Liver (tissue), 9 donors: Measurements from ENCODE around the gene PRDX2. TPM values are rescaled to one million over a fixed set of nuclear protein-coding genes. Genes with fewer than 3 reads are reported as not detected.
A peak's percentile ranks its signal among the peaks of the same experiment; 100 is the strongest.
"Not testable (repeated sequence)": the region's sequence is repeated elsewhere in the genome, so short reads cannot be mapped to it uniquely, and the experiment has no call there.

ENCODE experiments used
- DNase-seq: peaks from one replicate; pipeline ENCODE4 v3.0.0-alpha.2; 2017; ENCODE audit warnings: low spot score
- H3K27ac ChIP-seq, 2 donors: one replicate each; pipeline ENCODE4 v1.7.0; 2013; ENCODE audit warnings: inconsistent platforms in 2 of 2, low read length in 2 of 2, control low read depth in 1 of 2, low read depth in 1 of 2, mild to moderate bottlenecking in 1 of 2
- H3K27me3 ChIP-seq, 4 donors: one replicate each; pipeline versions ENCODE4 v1.6.1 to v1.7.0; 2013; ENCODE audit warnings: low read length in 3 of 4, inconsistent platforms in 1 of 4, mild to moderate bottlenecking in 1 of 4, moderate library complexity in 1 of 4; ENCODE audit not compliant: control insufficient read depth in 4 of 4, insufficient read depth in 4 of 4
- H3K36me3 ChIP-seq, 4 donors: one replicate each; pipeline versions ENCODE4 v1.6.1 to v1.7.0; 2013; ENCODE audit warnings: low read length in 3 of 4, mild to moderate bottlenecking in 3 of 4, low read depth in 1 of 4, moderate library complexity in 1 of 4; ENCODE audit not compliant: control insufficient read depth in 4 of 4, insufficient read depth in 3 of 4
- H3K4me1 ChIP-seq, 4 donors: one replicate each; pipeline versions ENCODE4 v1.6.1 to v1.7.0; 2013; ENCODE audit warnings: low read length in 3 of 4, mild to moderate bottlenecking in 3 of 4, moderate library complexity in 1 of 4; ENCODE audit not compliant: control insufficient read depth in 4 of 4, insufficient read depth in 4 of 4
- H3K4me3 ChIP-seq, 3 donors: one replicate each; pipeline versions ENCODE4 v1.6.1 to v1.7.0; 2013; ENCODE audit warnings: low read length in 3 of 3, control low read depth in 1 of 3, low read depth in 1 of 3, mild to moderate bottlenecking in 1 of 3
- H3K9ac ChIP-seq, 2 donors: one replicate each; pipeline ENCODE4 v1.7.0; 2013; ENCODE audit warnings: low read length in 2 of 2, mild to moderate bottlenecking in 2 of 2, moderate library complexity in 2 of 2, control low read depth in 1 of 2, low read depth in 1 of 2
- H3K9me3 ChIP-seq, 4 donors: one replicate each; pipeline versions ENCODE4 v1.6.1 to v1.7.0; 2013; ENCODE audit warnings: low read length in 3 of 4; ENCODE audit not compliant: control insufficient read depth in 4 of 4
- EGR1 ChIP-seq, 2 donors: IDR thresholded peaks; 2 replicates each; pipeline ENCODE4 v1.6.1; 2016 to 2018; ENCODE audit warnings: antibody characterized with exemption in 2 of 2, low read depth in 2 of 2
- FOXA2 ChIP-seq: IDR thresholded peaks from 2 replicates; pipeline ENCODE4 v1.6.1; 2016; ENCODE audit warnings: antibody characterized with exemption
- GABPA ChIP-seq, 2 donors: IDR thresholded peaks in 1 of 2; conservative IDR thresholded peaks in 1 of 2; 2 replicates each; pipeline ENCODE4 v1.6.1; 2016; ENCODE audit warnings: antibody characterized with exemption in 2 of 2, mild to moderate bottlenecking in 1 of 2, moderate library complexity in 1 of 2
- HNF4A ChIP-seq, 2 donors: conservative IDR thresholded peaks; 2 replicates each; pipeline ENCODE4 v1.6.1; 2016; ENCODE audit warnings: antibody characterized with exemption in 2 of 2, mild to moderate bottlenecking in 2 of 2
- HNF4G ChIP-seq: IDR thresholded peaks from 2 replicates; pipeline ENCODE4 v1.6.1; 2016; ENCODE audit warnings: antibody characterized with exemption
- JUND ChIP-seq, 2 donors: IDR thresholded peaks; 2 replicates each; pipeline ENCODE4 v1.6.1; 2016; ENCODE audit warnings: antibody characterized with exemption in 2 of 2
- RXRA ChIP-seq, 2 donors: IDR thresholded peaks; 2 replicates each; pipeline ENCODE4 v1.6.1; 2017 to 2018; ENCODE audit warnings: antibody characterized with exemption in 2 of 2, mild to moderate bottlenecking in 1 of 2
- TAF1 ChIP-seq: conservative IDR thresholded peaks from 2 replicates; pipeline ENCODE4 v1.6.1; 2016; ENCODE audit warnings: antibody characterized with exemption, mild to moderate bottlenecking
- whole genome bisulfite sequencing: extraction: QIAGEN DNeasy Blood & Tissue Kit; methylation state at CpG from one replicate; pipeline ENCODE4 v1.1.7; 2013; 5-methylcytosine and 5-hydroxymethylcytosine counted together
- polyA plus RNA-seq, 2 donors: library from polyadenylated mRNA; stranded (reverse) in 1 of 2; unstranded in 1 of 2; fragments of 200-250 nt in 1 of 2; fragments of >200 nt in 1 of 2; fragmentation: Nextera tagmentation in 1 of 2; extraction: Ambion mirVana in 1 of 2; gene quantifications; one replicate each; pipeline versions ENCODE4 v1.2.1 to v1.2.3, GENCODE V29; 2013 to 2015
- total RNA-seq, 2 donors: library from RNA; depleted of rRNA; stranded (reverse); fragments of >200 nt; gene quantifications; one replicate each; pipeline ENCODE4 v1.2.3, GENCODE V29; 2014
- TF ChIP-seq, protein P1 (sequence below): fragments of 150-350 bp; IDR thresholded peaks from 2 replicates; pipeline ENCODE4 v1.5.1; 2017; ENCODE audit warnings: improper control_type of control experiment, low read depth, low read length; ENCODE audit not compliant: missing input control
- donor health status: healthy.
- donor health status: healthy.
- donor health status: healthy.
- donor health status: healthy.
- donor health status: healthy.

Gene PRDX2
- total and polyA plus RNA-seq, 4 donors, result 222 to 1,737 (median 283) TPM

GRCh38 chr19:12799742-12800465 is 1.7 kb downstream of the PRDX2 start:
- 82% methylated on average over 18 of the region's 18 CpGs for WGBS
- Histone ChIP-seq H3K9me3 (no peaks in the 10 kb centered on the region), H3K27ac (no peak overlapping the region), H3K4me1 (peaks cover 0 to 33% (median 21%) of the 10 kb centered on the region in 4 donors), H3K4me3 (no peak overlapping the region), H3K9ac (no peak overlapping the region), H3K36me3 (peaks cover 0 to 6% (median 1%) of the 10 kb centered on the region in 4 donors), H3K27me3 (no peaks in the 10 kb centered on the region)
- DNase-seq, result peak; percentile 81
- TF ChIP-seq FOXA2 (no peak), TAF1 (no peak), RXRA (IDR thresholded peaks at IDR 0.05) (no peak), EGR1 (IDR thresholded peaks at IDR 0.05; ENCODE audit: low read depth in 2 of 2) (no peak), GABPA (IDR thresholded peaks at IDR 0.05 in 1 of 2, conservative IDR thresholded peaks at IDR 0.05 in 1 of 2) (no peak), HNF4G (no peak)

DNA sequence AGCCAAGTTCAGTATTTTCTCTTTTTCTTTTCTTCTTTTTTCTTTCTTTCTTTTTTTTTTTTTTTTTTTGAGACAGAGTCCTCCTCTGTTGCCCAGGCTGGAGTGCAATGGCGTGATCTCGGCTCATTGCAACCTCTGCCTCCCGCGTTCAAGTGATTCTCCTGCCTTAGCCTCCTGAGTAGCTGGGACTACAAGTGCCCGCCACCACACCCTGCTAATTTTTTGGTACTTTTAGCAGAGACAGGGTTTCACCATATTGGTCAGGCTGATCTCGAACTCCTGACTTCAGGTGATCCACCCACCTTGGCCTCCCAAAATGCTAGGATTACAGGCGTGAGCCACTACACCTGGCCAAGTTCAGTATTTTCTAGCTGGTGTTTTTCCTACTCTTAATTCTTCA is 4.0 kb downstream of the PRDX2 start:
- H3K4me3 ChIP-seq, H3K9me3 ChIP-seq, DNase-seq, H3K36me3 ChIP-seq, H3K27ac ChIP-seq, H3K9ac ChIP-seq, H3K27me3 ChIP-seq: not testable (repeated sequence)
- 96% methylated on average over 7 of the region's 7 CpGs for WGBS
- H3K4me1 ChIP-seq, result peaks cover 0 to 37% (median 22%) of the 10 kb centered on the region in 4 donors

GRCh38 chr19:12797141-12797587 is 4.4 kb downstream of the PRDX2 start:
- no peak overlapping the region for H3K9ac ChIP-seq
- TF ChIP-seq, protein P1, sequence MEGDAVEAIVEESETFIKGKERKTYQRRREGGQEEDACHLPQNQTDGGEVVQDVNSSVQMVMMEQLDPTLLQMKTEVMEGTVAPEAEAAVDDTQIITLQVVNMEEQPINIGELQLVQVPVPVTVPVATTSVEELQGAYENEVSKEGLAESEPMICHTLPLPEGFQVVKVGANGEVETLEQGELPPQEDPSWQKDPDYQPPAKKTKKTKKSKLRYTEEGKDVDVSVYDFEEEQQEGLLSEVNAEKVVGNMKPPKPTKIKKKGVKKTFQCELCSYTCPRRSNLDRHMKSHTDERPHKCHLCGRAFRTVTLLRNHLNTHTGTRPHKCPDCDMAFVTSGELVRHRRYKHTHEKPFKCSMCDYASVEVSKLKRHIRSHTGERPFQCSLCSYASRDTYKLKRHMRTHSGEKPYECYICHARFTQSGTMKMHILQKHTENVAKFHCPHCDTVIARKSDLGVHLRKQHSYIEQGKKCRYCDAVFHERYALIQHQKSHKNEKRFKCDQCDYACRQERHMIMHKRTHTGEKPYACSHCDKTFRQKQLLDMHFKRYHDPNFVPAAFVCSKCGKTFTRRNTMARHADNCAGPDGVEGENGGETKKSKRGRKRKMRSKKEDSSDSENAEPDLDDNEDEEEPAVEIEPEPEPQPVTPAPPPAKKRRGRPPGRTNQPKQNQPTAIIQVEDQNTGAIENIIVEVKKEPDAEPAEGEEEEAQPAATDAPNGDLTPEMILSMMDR, result no peak
- no peak for TF ChIP-seq JUND (IDR thresholded peaks at IDR 0.05)
- no peak for TF ChIP-seq TAF1
- no peak for TF ChIP-seq FOXA2
- TF ChIP-seq HNF4A (conservative IDR thresholded peaks at IDR 0.05), result no peak
- WGBS, result 94% methylated on average over 6 of the region's 6 CpGs
- H3K27ac ChIP-seq, result no peak overlapping the region
- H3K27me3 ChIP-seq, result no peaks in the 10 kb centered on the region
- H3K9me3 ChIP-seq, result no peaks in the 10 kb centered on the region
- H3K4me1 ChIP-seq, result peaks cover 0 to 32% (median 18%) of the 10 kb centered on the region in 4 donors
- DNase-seq, result no peak
- H3K36me3 ChIP-seq, result peaks cover 0 to 6% (median 1%) of the 10 kb centered on the region in 4 donors
- H3K4me3 ChIP-seq, result no peak overlapping the region
